ENCODE data around the gene SPATA31E1.

The SPATA31E1 gene

DNA sequence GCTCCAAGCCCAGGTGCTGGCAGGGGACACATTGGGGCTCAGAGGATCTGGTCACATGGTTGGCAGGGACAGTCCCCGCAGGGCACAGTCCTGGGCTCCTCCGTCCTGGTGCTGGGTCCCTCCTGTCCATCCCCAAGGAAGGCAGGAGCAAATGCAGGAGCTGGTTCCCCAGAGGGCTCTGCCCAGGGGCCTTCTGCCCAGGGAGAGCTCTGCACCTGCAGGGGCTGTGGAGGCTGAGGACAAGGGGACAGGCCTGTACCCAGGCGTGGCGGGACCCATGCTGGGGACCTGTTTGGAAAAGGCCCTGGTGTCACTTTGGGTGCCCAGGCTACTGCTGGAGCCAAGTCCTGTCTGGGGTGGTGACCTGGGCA is 7.2 kb downstream of the SPATA31E1 start:
- Histone ChIP-seq H3K27ac (no peak overlapping the region), H3K4me3 (ENCODE audit: low read depth in 1 of 2, low read length in 1 of 2) (no peak overlapping the region), H3K9me3 (no peaks in the 10 kb centered on the region), H3K4me1 (ENCODE audit: control insufficient read depth in 1 of 2, insufficient read depth in 1 of 2, low read depth in 1 of 2, low read length in 1 of 2) (no peaks in the 10 kb centered on the region), H3K27me3 (no peaks in the 10 kb centered on the region), H3K36me3 (no peaks in the 10 kb centered on the region)
- no peak for TF ChIP-seq CTCF (IDR thresholded peaks at IDR 0.05)

GRCh38 chr9:87890837-87891236 is 8.2 kb downstream of the SPATA31E1 start:
- Histone ChIP-seq H3K4me1 (ENCODE audit: control insufficient read depth in 1 of 2, insufficient read depth in 1 of 2, low read depth in 1 of 2, low read length in 1 of 2) (no peaks in the 10 kb centered on the region), H3K9me3 (no peaks in the 10 kb centered on the region), H3K4me3 (ENCODE audit: low read depth in 1 of 2, low read length in 1 of 2) (no peak overlapping the region), H3K27me3 (no peaks in the 10 kb centered on the region), H3K36me3 (no peaks in the 10 kb centered on the region), H3K27ac (no peak overlapping the region)
- TF ChIP-seq CTCF (IDR thresholded peaks at IDR 0.05) = no peak

DNA sequence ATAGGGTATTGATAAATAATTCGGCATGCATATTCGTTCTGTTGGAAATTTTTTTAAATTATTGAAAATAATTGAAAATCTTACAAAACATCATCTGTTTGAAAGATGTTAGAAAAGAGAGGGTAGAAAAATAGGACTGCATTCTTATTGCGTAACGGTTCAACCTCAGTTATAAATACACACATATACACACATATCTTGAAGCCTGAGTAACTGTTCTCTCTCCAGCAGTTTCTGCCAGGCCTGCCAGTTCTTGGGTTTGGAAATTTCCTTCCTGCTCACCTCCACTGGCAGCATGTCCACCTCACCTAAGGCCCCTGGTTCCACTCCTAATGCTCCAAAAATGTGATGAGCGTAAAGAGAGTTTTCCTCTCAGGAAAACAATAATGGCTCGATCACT is 9.1 kb downstream of the SPATA31E1 start:
- no peaks in the 10 kb centered on the region for H3K9me3 ChIP-seq
- no peak overlapping the region for H3K4me3 ChIP-seq (ENCODE audit: low read depth in 1 of 2, low read length in 1 of 2)
- no peaks in the 10 kb centered on the region for H3K4me1 ChIP-seq (ENCODE audit: control insufficient read depth in 1 of 2, insufficient read depth in 1 of 2, low read depth in 1 of 2, low read length in 1 of 2)
- no peaks in the 10 kb centered on the region for H3K36me3 ChIP-seq
- H3K27ac ChIP-seq = no peak overlapping the region
- no peak for TF ChIP-seq CTCF (IDR thresholded peaks at IDR 0.05)
- no peaks in the 10 kb centered on the region for H3K27me3 ChIP-seq

DNA sequence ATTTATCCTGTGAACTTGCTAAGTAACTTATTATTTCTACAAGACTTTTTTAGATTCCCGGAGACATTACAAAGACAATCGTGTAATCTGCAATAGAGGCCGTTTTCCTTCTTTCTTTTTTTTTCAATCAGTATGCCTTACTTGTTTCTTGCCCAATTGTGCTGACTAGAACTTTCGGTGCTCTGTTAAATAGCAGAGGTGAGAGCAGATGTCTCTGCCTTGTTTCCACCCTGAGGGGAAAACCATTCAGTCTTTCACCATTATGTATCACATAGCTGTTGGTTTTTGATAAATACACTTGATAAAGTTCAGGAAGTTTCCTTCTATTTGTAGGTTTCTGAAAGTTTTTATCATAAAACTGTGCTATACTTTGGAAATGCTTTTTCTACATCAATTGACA is 10.3 kb downstream of the SPATA31E1 start:
- no peaks in the 10 kb centered on the region for H3K27me3 ChIP-seq
- H3K4me1 ChIP-seq (ENCODE audit: control insufficient read depth in 1 of 2, insufficient read depth in 1 of 2, low read depth in 1 of 2, low read length in 1 of 2) = no peaks in the 10 kb centered on the region
- H3K9me3 ChIP-seq = no peaks in the 10 kb centered on the region
- H3K27ac ChIP-seq = no peak overlapping the region
- TF ChIP-seq CTCF (IDR thresholded peaks at IDR 0.05) = no peak
- no peak overlapping the region for H3K4me3 ChIP-seq (ENCODE audit: low read depth in 1 of 2, low read length in 1 of 2)
- H3K36me3 ChIP-seq = no peaks in the 10 kb centered on the region

- Histone ChIP-seq H3K4me3 (ENCODE audit: low read depth in 1 of 2, low read length in 1 of 2) (no peak overlapping the region), H3K36me3 (no peaks in the 10 kb centered on the region), H3K27me3 (no peaks in the 10 kb centered on the region), H3K9me3 (no peaks in the 10 kb centered on the region), H3K27ac (no peak overlapping the region), H3K4me1 (ENCODE audit: control insufficient read depth in 1 of 2, insufficient read depth in 1 of 2, low read depth in 1 of 2, low read length in 1 of 2) (no peaks in the 10 kb centered on the region)
- no peak for TF ChIP-seq CTCF (IDR thresholded peaks at IDR 0.05)
Observed at GRCh38 chr9:87894998-87895625, 12.4 kb downstream of the SPATA31E1 start.

DNA sequence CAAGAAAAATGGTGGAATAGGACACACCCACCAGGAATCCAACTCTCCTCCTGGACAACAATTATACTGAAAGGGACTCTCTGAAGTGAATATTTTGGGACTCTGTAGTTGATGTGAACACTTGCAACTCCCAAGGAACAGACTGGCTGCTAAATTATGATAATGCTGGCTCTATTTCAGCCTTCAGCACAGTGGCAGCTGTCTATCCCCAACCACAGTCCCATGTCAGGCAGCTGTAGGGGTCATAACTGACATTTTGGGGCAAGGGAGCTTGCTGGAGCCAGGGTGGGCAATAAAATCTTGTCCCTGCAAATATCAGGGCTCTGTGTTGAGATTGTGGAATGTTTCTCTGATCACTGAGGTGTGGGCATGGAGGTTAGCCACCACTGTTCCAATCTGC is 14.2 kb downstream of the SPATA31E1 start:
- no peaks in the 10 kb centered on the region for H3K27me3 ChIP-seq
- H3K36me3 ChIP-seq = no peaks in the 10 kb centered on the region
- no peaks in the 10 kb centered on the region for H3K9me3 ChIP-seq
- no peak for TF ChIP-seq CTCF (IDR thresholded peaks at IDR 0.05)
- no peaks in the 10 kb centered on the region for H3K4me1 ChIP-seq (ENCODE audit: control insufficient read depth in 1 of 2, insufficient read depth in 1 of 2, low read depth in 1 of 2, low read length in 1 of 2)
- no peak overlapping the region for H3K27ac ChIP-seq
- H3K4me3 ChIP-seq (ENCODE audit: low read depth in 1 of 2, low read length in 1 of 2) = no peak overlapping the region

Measured in neutrophil (primary cell).